HEK293T (cell line): ENCODE measurements around the gene XRCC5.

Experiments
- CTCF ChIA-PET: fragments of 350-600 bp; formaldehyde crosslinking; extraction: SDS; loops from one replicate; lab custom pipeline; 2021; ENCODE audit warnings: antibody characterized with exemption, inconsistent platforms; lab: Yijun Ruan, JAX
- POLR2A ChIA-PET: fragments of 350-600 bp; formaldehyde crosslinking; extraction: SDS; loops from one replicate; lab custom pipeline; 2020; ENCODE audit warnings: antibody characterized with exemption, inconsistent platforms; lab: Yijun Ruan, JAX
- DNase-seq: peaks from one replicate; pipeline ENCODE4 v3.0.0; 2012; ENCODE audit warnings: mixed read lengths; ENCODE audit errors: extremely low spot score
- ARNT ChIP-seq: fragments of 450-650 bp; IDR thresholded peaks from 2 replicates; pipeline ENCODE4 v1.6.1; 2017; ENCODE audit warnings: mild to moderate bottlenecking
- BHLHE40 ChIP-seq: fragments of 450-650 bp; IDR thresholded peaks from 2 replicates; pipeline ENCODE4 v1.6.1; 2016; ENCODE audit warnings: mild to moderate bottlenecking, moderate library complexity, borderline replicate concordance
- CTBP1 ChIP-seq: fragments of 450-650 bp; IDR thresholded peaks from 2 replicates; pipeline ENCODE4 v1.6.1; 2016; ENCODE audit warnings: borderline replicate concordance
- ELF4 ChIP-seq: fragments of 450-650 bp; IDR thresholded peaks from 2 replicates; pipeline ENCODE4 v1.6.1; 2017; ENCODE audit warnings: antibody characterized with exemption
- FOXA1 ChIP-seq: fragments of 450-650 bp; IDR thresholded peaks from 2 replicates; pipeline ENCODE4 v1.6.1; 2016; ENCODE audit warnings: mild to moderate bottlenecking
- FOXK2 ChIP-seq: fragments of 450-650 bp; IDR thresholded peaks from 2 replicates; pipeline ENCODE4 v1.6.1; 2016; ENCODE audit warnings: mild to moderate bottlenecking
- FOXM1 ChIP-seq: fragments of 450-650 bp; IDR thresholded peaks from 2 replicates; pipeline ENCODE4 v1.6.1; 2017; ENCODE audit warnings: mild to moderate bottlenecking, borderline replicate concordance
- HDGF ChIP-seq: fragments of 450-650 bp; IDR thresholded peaks from 2 replicates; pipeline ENCODE4 v1.6.1; 2017; ENCODE audit warnings: antibody characterized with exemption, borderline replicate concordance
- L3MBTL2 ChIP-seq: fragments of 450-650 bp; conservative IDR thresholded peaks from 2 replicates; pipeline ENCODE4 v1.6.1; 2016; ENCODE audit warnings: mild to moderate bottlenecking
- LEF1 ChIP-seq: fragments of 450-650 bp; IDR thresholded peaks from 2 replicates; pipeline ENCODE4 v1.6.1; 2017; ENCODE audit warnings: mild to moderate bottlenecking, borderline replicate concordance
- NFRKB ChIP-seq: fragments of 450-650 bp; IDR thresholded peaks from 2 replicates; pipeline ENCODE4 v1.6.1; 2016; ENCODE audit warnings: mild to moderate bottlenecking, moderate library complexity
- PKNOX1 ChIP-seq: fragments of 450-650 bp; IDR thresholded peaks from 2 replicates; pipeline ENCODE4 v1.6.1; 2016
- SP1 ChIP-seq: fragments of 450-650 bp; IDR thresholded peaks from 2 replicates; pipeline ENCODE4 v1.6.1; 2017
- SUZ12 ChIP-seq: fragments of 450-650 bp; IDR thresholded peaks from 2 replicates; pipeline ENCODE4 v1.6.1; 2016; ENCODE audit warnings: mild to moderate bottlenecking
- TARDBP ChIP-seq: fragments of 450-650 bp; IDR thresholded peaks from 2 replicates; pipeline ENCODE4 v1.6.1; 2016
- ZNF384 ChIP-seq: fragments of 450-650 bp; IDR thresholded peaks from 2 replicates; pipeline ENCODE4 v1.6.1; 2016

Gene XRCC5

GRCh38 chr2:216094701-216095100 lies 14.4 kb upstream of the XRCC5 start:
- no peak for DNase-seq
- TF ChIP-seq PKNOX1, result no peak
- TF ChIP-seq LEF1, result no peak
- TF ChIP-seq SP1, result no peak
- no peak for TF ChIP-seq SUZ12
- TF ChIP-seq ELF4, result no peak
- no peak for TF ChIP-seq BHLHE40
- no peak for TF ChIP-seq ZNF384
- TF ChIP-seq ARNT, result no peak
- no peak for TF ChIP-seq L3MBTL2
- TF ChIP-seq FOXM1, result no peak
- no peak for TF ChIP-seq FOXA1
- TF ChIP-seq FOXK2, result no peak
- TF ChIP-seq TARDBP, result no peak
- no peak for TF ChIP-seq HDGF
- TF ChIP-seq CTBP1, result no peak
- no peak for TF ChIP-seq NFRKB
- POLR2A ChIA-PET, result interaction anchor here (1.7 kb wide), 1 partner anchor 14 kb away, joined by 9 read pairs; the partner anchor contains the start of gene XRCC5
- CTCF ChIA-PET, result interaction anchor here (0.5 kb wide), 1 partner anchor 14 kb away, joined by 3 read pairs; the partner anchor contains the start of gene XRCC5

- no peak for TF ChIP-seq SUZ12
- TF ChIP-seq FOXA1, result no peak
- TF ChIP-seq FOXK2, result no peak
- TF ChIP-seq L3MBTL2, result no peak
- TF ChIP-seq ZNF384, result no peak
- no peak for TF ChIP-seq PKNOX1
- no peak; the same call in 1 of the 2 replicates for TF ChIP-seq CTBP1
- no peak for TF ChIP-seq SP1
- TF ChIP-seq NFRKB, result no peak
- TF ChIP-seq TARDBP, result no peak
- TF ChIP-seq HDGF, result no peak
- TF ChIP-seq ELF4, result no peak
- TF ChIP-seq FOXM1, result no peak
- no peak for TF ChIP-seq BHLHE40
- no peak for TF ChIP-seq LEF1
- CTCF ChIA-PET, result no interaction called here
- no peak for DNase-seq
- POLR2A ChIA-PET, result no interaction called here
Observed at GRCh38 chr2:216098421-216099334, 10.5 kb upstream of the XRCC5 start.

- no peak for DNase-seq
- TF ChIP-seq FOXA1, result no peak
- TF ChIP-seq L3MBTL2, result no peak
- no peak for TF ChIP-seq HDGF
- TF ChIP-seq BHLHE40, result no peak
- TF ChIP-seq FOXM1, result no peak
- no peak for TF ChIP-seq FOXK2
- no peak for TF ChIP-seq CTBP1
- no peak for TF ChIP-seq SUZ12
- TF ChIP-seq LEF1, result no peak
- TF ChIP-seq PKNOX1, result no peak
- no peak for TF ChIP-seq ZNF384
- no peak for TF ChIP-seq ARNT
- no peak for TF ChIP-seq TARDBP
- no peak for TF ChIP-seq NFRKB
- no peak for TF ChIP-seq SP1
- TF ChIP-seq ELF4, result no peak
- ChIA-PET POLR2A (no interaction called here), CTCF (no interaction called here)
Observed at GRCh38 chr2:216101109-216101508, 8.0 kb upstream of the XRCC5 start.

GRCh38 chr2:216103213-216103612 lies 5.9 kb upstream of the XRCC5 start:
- CTCF ChIA-PET, result no interaction called here
- no peak for TF ChIP-seq SP1
- TF ChIP-seq ZNF384, result no peak
- TF ChIP-seq ELF4, result no peak
- TF ChIP-seq LEF1, result no peak
- TF ChIP-seq BHLHE40, result no peak
- TF ChIP-seq L3MBTL2, result no peak
- no peak for TF ChIP-seq PKNOX1
- no peak for TF ChIP-seq SUZ12
- TF ChIP-seq FOXA1, result no peak
- no peak for TF ChIP-seq CTBP1
- TF ChIP-seq TARDBP, result no peak
- TF ChIP-seq NFRKB, result no peak
- no peak for TF ChIP-seq FOXK2
- no peak for TF ChIP-seq FOXM1
- TF ChIP-seq ARNT, result no peak
- TF ChIP-seq HDGF, result no peak
- DNase-seq, result no peak
- POLR2A ChIA-PET, result no interaction called here

- CTCF ChIA-PET, result interaction anchor here (0.9 kb wide), 1 partner anchor 10 kb away, joined by 3 read pairs; no protein-coding TSS in a partner anchor
- DNase-seq, result no peak
- no peak for TF ChIP-seq FOXM1
- no peak for TF ChIP-seq ZNF384
- no peak for TF ChIP-seq BHLHE40
- TF ChIP-seq HDGF, result no peak
- TF ChIP-seq TARDBP, result no peak
- TF ChIP-seq SUZ12, result no peak
- no peak for TF ChIP-seq SP1
- POLR2A ChIA-PET, result no interaction called here
Observed at GRCh38 chr2:216104691-216105090, 4.5 kb upstream of the XRCC5 start.
